ENCODE data around the gene MCU. TPM values are rescaled to one million over a fixed set of nuclear protein-coding genes. Genes with fewer than 3 reads are reported as not detected.
A peak's percentile ranks its signal among the peaks of the same experiment; 100 is the strongest.
"Not testable (repeated sequence)": the region's sequence is repeated elsewhere in the genome, so short reads cannot be mapped to it uniquely, and the experiment has no call there.

MCU gene
- total RNA-seq, 1 donor from 2014 or later = 31.4 TPM

- Mint-ChIP-seq H3K27ac (ENCODE audit: unreplicated experiment) (peak overlapping the region; percentile 43), H3K27me3 (ENCODE audit: unreplicated experiment) (no peaks in the 10 kb centered on the region), H3K4me1 (ENCODE audit: unreplicated experiment) (peaks cover 53% of the 10 kb centered on the region), H3K9me3 (ENCODE audit: unreplicated experiment) (no peaks in the 10 kb centered on the region), H3K36me3 (ENCODE audit: unreplicated experiment) (no peaks in the 10 kb centered on the region), H3K4me3 (ENCODE audit: unreplicated experiment) (no peak overlapping the region)
- no peak for TF ChIP-seq CTCF (IDR thresholded peaks at IDR 0.05)
- no peak for DNase-seq (ENCODE audit: extremely low spot score, unreplicated experiment)
Measured at GRCh38 chr10:72756674-72757385, 64.9 kb downstream of the MCU start.

DNA sequence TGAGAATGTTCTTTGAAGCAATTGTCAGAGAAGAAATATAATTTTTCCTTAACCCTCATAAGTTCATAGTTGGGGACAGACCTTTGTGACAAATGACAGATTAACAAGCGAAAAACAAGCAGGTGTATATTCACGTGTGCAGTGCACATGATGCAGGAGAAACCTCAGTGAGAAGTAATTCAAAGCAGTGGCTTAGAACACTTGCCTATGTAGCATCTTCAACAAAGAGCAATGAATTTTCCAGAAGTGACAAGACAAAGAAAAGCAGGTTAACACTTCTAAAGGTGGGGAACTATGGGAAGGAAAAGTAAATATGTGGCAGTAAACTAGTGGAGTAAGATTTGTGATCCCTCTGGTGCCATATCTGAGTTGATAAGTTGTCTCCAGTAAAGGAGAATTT, 65.8 kb downstream of the MCU start:
- TF ChIP-seq CTCF (IDR thresholded peaks at IDR 0.05) = no peak
- H3K36me3 Mint-ChIP-seq (ENCODE audit: unreplicated experiment) = no peaks in the 10 kb centered on the region
- H3K4me1 Mint-ChIP-seq (ENCODE audit: unreplicated experiment) = peaks cover 54% of the 10 kb centered on the region
- H3K27ac Mint-ChIP-seq (ENCODE audit: unreplicated experiment) = peak overlapping the region; percentile 43
- H3K27me3 Mint-ChIP-seq (ENCODE audit: unreplicated experiment) = no peaks in the 10 kb centered on the region
- H3K4me3 Mint-ChIP-seq (ENCODE audit: unreplicated experiment) = no peak overlapping the region
- DNase-seq (ENCODE audit: extremely low spot score, unreplicated experiment) = no peak
- no peaks in the 10 kb centered on the region for H3K9me3 Mint-ChIP-seq (ENCODE audit: unreplicated experiment)

DNA sequence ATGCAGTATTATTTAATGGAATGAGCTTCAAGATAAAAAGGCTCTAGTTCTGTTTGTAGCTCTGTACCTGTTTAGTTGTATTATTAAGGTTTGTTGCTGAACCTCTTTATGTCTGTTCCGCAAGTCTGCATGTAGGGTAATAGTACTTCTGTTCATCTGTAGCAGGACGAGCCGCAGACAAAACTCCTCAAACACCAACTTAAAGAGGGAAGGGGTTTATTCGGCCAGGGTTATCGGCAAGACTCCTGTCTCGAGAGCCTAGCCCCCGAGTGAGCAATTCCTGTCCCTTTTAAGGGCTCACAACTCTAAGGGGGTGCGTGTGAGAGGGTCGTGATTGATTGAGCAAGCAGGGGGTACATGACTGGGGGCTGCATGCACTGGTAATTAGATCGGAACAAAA, 67.0 kb downstream of the MCU start:
- peaks cover 55% of the 10 kb centered on the region for H3K4me1 Mint-ChIP-seq (ENCODE audit: unreplicated experiment)

GRCh38 chr10:72759584-72759983, 67.6 kb downstream of the MCU start:
- TF ChIP-seq CTCF (IDR thresholded peaks at IDR 0.05) = no peak
- Mint-ChIP-seq H3K4me1 (ENCODE audit: unreplicated experiment) (peaks cover 58% of the 10 kb centered on the region), H3K4me3 (ENCODE audit: unreplicated experiment) (no peak overlapping the region), H3K27ac (ENCODE audit: unreplicated experiment) (no peak overlapping the region), H3K9me3 (ENCODE audit: unreplicated experiment) (no peaks in the 10 kb centered on the region), H3K27me3 (ENCODE audit: unreplicated experiment) (no peaks in the 10 kb centered on the region), H3K36me3 (ENCODE audit: unreplicated experiment) (no peaks in the 10 kb centered on the region)
- DNase-seq (ENCODE audit: extremely low spot score, unreplicated experiment) = no peak

More for the DNA sequence above, 67.0 kb downstream of the MCU start:
- H3K27ac Mint-ChIP-seq (ENCODE audit: unreplicated experiment); H3K27me3 Mint-ChIP-seq (ENCODE audit: unreplicated experiment); H3K9me3 Mint-ChIP-seq (ENCODE audit: unreplicated experiment); H3K4me3 Mint-ChIP-seq (ENCODE audit: unreplicated experiment); H3K36me3 Mint-ChIP-seq (ENCODE audit: unreplicated experiment); DNase-seq (ENCODE audit: extremely low spot score, unreplicated experiment): not testable (repeated sequence)

DNA sequence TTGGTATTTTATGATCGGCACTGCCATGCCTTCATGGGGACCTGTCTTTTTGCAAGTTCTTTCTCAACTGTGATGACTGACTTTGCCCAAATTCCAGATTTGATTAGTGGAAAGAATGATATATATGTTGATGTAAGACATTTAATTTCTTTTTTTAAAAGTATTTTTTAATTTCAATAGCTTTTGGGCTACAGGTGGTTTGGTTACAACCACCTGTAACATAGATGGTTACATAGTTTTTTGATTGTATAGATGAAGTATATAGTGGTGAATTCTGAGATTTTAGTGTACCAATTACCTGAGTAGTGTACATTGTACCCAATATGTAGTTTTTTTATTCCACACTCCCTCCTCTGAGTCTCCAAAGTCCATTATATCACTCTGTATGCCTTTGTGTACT, 69.6 kb downstream of the MCU start:
- Mint-ChIP-seq H3K4me1 (ENCODE audit: unreplicated experiment) (peaks cover 60% of the 10 kb centered on the region), H3K27me3 (ENCODE audit: unreplicated experiment) (no peaks in the 10 kb centered on the region), H3K27ac (ENCODE audit: unreplicated experiment) (peak overlapping the region; percentile 83), H3K4me3 (ENCODE audit: unreplicated experiment) (no peak overlapping the region), H3K9me3 (ENCODE audit: unreplicated experiment) (no peaks in the 10 kb centered on the region), H3K36me3 (ENCODE audit: unreplicated experiment) (no peaks in the 10 kb centered on the region)
- no peak for DNase-seq (ENCODE audit: extremely low spot score, unreplicated experiment)
- no peak for TF ChIP-seq CTCF (IDR thresholded peaks at IDR 0.05)
